Activated T-cell treated with anti-CD3 and anti-CD28 coated beads for 1 hour (primary cell): Measurements from ENCODE around the gene PDLIM5.
"Not testable (repeated sequence)": the region's sequence is repeated elsewhere in the genome, so short reads cannot be mapped to it uniquely, and the experiment has no call there.

ENCODE experiments used
- DNase-seq: peaks from one replicate; pipeline ENCODE4 v3.0.0-alpha.2; 2020; ENCODE audit warnings: low read depth

PDLIM5 gene

DNA sequence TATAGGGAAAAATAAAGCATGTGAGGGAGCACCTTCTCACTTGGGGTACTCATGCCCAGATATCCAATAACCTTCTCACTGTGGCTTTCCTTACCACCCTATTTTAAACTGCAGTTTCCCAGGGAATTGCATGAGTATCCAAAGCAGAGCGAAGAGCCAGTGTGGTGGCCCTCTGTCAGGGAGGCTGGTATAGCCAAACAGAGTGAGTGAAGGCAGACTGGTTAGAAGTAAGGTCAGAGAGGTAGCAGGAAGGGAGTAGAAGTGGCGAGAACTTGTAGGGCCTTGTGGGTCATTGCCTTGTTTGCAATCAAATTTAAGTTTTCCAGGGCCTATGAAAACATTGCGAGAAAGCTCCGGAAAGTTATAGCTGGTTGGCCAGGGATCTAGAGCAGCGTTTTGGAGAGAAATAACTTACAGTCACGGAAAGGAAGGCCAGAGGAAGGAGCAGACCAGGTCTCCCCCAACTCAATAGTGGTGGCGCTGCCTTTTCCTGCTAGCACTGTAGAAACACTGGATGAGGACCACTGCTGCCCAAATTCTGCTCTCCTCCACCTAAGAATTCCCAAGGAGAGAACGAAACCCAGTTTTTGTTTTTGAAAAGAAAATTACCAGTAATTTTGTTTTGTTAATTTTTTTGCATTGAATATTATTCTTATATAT, 77.2 kb downstream of the PDLIM5 start:
- no peak for DNase-seq

DNA sequence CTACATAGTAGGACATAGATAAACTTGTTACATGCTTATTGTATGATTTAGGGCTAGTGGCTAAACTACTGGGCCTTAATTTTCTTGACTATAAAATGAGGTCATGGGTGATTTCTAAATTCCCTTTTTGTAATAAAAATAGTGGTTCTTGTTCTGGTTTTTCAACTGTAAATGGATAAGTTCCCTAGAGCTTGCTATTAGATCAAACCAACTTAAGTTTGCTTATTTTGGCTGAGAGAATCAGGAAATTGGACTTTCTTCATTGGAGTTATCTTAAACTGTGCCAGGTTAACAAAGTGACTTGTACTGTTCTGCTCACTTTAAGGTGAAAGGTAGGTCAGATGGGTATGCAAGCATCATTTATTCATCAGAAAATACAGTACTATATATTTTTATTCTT, 78.3 kb downstream of the PDLIM5 start:
- no peak for DNase-seq

DNA sequence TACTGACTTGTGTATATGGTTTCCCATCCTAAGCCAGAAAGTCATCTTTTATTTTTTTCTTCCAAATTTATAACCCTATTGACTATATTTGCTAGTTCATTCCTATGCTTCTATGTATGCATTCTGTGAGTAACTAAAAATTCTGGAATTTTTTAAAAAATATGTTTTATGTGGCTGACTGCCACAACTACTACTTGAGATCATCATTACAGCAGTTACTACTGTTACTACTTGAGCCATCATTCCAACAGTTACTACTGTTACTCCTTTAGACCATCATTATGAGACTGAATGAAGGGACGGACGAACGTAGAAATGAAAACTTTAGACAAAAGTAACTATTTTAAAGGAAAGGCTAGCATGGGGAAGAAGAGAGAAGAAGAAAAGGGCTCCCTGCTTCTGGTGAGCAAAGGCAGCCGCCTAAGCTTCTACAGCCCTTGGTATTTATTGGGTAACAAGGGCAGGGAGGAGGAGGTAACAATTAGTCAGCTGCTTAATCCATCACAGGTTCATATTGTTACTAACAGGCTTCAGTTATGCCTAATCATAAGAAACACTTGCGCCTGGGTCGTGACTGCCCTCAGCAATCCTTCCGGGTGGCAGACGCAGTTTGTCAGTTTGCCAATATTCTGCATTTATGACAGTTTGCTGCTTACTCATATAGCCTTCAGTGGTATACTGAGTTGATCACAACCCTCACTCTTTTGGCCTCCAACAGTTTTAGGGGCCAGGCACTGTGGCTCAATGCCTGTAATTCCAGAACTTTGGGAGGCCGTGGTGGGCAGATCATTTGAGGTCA, 80.4 kb downstream of the PDLIM5 start:
- DNase-seq: no peak

DNA sequence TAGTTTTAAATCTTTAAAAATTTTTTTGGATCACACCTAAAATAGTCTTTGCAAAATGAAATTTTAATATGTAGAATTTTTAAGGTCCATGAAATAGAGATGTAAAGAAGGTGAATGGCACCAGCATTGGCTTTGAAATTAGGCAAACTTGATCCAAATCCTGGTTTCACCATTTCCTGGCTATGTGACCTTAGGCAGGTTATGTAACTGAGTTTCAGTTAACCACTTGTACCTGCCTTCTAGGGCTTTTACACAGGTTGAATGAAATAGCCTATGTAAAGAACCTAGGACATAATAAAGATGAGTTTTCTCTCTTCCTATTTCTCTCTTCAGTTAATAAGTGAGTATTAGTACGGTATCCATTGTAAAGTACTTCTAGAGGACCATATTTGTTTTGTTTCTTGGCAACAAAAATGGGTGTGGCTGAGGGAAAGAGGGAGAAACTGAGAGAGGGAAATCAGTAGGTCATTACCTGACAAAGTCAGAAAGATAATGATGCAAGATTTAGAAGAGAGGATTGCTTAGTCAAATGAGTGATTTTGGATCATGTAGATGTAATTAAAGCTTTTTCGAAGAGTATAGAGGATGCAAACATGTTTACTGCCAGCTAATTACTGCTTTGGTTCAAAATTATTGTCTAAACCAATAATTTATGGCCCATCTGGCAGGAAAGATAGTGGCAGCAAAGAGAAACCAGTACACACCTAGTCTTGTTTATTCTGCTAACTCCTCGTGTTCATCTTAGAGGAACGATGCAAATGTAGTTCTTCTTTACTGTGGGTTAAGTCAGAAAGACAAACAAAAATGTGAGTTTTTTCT, 81.9 kb downstream of the PDLIM5 start:
- DNase-seq: no peak

DNA sequence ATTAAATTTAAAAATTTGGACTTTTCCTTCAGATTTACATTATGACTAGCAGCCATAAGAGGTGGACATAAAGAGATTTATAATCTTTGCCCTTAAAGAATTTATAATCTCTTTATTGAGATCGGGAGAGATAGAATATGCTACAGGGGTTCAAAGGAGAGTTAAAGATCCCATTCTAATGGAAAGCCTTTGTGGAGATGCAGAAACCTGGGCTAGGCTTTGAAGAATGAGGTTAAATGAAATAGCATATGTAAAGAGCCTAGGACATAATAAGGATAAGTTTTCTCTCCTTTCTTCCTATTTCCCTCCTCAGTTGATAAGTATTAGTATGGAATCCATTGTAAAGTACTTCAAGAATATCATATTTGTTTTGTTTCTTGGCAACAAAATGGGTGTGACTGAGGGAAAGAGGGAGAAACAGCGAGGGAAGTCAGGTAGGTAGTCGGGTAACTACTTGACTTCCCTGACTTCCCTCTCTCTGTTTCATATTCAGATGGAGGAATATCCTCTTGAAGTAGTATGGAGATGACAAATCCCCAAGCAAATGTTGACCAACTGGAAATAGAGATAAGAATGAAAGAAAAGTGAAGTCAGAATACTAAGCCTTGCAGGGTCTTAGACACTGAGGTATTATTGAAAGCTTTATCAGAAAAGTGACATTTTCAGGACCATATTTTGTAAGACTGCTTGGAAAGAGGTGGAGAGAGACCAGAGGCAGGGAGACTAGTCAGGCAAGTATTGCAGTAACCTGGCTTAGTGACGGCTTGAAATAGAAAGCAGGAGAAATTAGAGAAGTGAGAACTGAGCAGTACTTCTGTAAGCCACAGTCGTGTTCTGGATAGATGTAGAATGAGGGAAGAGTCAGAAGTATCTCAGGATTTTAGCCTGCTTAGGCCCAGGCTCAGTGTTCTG, 82.9 kb downstream of the PDLIM5 start:
- DNase-seq: no peak

DNA sequence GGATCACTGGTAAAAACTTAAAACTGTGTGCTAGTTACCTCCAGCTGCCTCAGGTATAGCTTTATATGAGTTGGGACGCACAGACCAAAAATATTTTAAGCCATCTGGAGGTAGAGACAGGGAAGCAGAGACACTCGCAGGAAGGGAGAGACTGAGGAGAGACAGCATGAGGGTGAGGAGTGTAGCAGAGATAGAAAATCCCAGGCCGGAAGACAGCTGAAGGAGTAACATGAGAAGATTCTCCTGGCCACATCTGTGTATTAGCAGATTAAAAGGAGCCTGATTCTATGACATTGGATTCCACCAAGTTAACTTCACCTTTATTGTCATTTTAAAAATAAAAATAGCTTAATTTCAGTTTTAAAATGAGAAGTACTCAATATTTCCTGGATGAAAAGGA, 84.3 kb downstream of the PDLIM5 start:
- DNase-seq: no peak

DNA sequence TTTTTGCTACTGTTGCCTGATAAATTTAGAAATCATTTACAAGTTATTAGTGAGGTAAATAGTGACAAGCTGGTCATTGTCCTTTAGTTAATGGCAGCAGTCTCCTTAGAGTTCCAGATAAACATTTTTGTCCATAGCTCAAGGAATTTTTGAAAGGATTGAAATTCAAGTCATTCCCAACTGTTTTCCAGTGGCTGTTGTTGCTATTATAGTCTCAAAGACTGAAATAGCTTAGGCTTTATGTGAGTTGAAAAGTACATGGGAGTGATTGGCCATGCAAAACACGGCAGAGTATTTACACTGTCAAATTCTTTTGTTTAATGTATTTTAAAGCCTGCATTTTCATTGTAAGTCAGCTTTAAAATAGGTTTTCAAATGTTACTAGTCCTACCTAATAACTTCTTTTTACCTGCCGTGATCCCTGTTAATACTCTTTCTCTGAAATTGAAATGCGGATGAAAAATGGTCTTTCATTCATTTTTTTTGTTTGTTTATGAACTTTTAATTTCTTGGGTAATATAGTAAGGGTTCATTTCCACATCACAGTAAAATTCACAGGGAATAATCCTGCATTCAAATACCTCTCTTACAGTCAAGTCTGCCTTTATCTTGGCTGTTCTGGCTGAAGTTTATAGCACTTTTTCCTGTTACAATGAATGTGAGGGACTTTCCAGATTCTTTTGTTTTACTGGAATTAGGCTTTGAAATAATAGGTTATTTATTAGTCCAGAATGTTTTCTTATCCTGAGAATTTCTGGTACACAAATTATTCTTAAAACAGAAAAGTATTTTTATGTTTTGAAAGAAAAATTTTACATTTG, 85.1 kb downstream of the PDLIM5 start:
- DNase-seq: no peak

DNA sequence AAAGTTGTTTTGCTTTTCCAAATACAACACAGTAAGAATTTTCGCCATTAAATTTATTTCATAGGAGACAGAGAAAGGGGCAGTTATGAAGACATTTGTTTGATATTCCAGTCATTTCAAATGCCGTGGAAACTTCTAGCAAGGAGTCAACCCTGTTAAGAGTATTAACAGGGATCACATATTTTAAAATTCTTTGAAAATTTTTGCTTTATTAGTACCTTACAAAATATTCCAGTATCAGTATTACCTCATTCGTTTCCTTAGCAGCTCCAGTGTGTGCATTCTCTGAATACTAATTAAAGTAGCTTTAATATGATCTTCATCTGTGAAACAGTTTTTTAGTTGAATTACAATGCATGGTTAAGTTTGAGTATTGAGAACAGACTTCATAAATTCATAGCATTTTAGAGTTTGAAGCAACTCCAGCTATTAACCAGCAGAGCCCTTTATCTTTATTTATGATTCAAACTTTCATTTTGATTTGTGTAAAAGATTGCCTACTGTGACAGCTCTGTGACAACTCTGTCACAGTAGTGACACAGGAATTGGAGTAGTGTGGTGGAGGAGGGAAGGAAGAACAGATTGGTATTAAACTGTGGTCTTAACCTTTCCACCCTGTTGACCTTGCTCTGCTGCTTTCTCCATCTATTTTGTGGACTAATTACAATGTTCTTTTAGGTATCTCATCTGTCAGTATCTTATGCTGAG, 86.3 kb downstream of the PDLIM5 start:
- no peak for DNase-seq

DNA sequence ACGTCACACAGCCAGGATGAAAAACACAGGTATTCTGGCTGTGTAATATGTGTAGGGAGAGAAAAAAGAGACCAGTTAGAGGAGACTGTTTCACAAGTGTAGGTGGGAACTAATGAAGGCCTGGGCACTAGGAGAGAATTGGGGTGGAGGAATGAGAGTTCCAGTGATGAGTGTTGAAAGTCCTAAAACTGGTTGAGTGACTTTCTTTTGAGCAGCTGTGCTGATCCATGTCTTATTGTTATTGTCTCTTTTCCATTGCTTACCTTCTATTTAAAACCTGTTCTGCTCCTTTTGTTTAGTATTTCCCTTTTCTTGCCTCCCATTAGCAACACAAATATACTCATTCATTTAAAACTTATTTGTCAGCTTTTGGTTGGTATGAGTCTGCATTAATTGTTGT, 88.7 kb downstream of the PDLIM5 start:
- no peak for DNase-seq

DNA sequence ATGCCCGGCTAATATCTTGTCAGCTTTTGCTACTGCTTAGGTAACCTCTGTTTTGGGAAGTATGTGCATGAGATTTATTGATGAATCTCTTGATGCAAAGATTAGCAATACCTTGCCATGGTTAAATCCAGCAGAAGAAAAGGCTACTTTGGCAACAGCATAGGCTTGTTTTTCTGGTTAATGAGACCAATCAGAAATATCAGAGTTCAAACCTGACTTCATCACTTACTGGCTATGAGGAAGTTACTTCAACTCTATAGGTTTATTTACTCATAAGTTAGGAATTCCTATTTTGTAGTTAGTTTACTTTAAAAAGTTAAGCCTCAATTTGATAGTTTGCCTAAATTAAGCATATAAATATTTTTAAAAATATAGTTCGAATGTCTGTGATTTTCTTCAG, 93.1 kb downstream of the PDLIM5 start:
- no peak for DNase-seq

DNA sequence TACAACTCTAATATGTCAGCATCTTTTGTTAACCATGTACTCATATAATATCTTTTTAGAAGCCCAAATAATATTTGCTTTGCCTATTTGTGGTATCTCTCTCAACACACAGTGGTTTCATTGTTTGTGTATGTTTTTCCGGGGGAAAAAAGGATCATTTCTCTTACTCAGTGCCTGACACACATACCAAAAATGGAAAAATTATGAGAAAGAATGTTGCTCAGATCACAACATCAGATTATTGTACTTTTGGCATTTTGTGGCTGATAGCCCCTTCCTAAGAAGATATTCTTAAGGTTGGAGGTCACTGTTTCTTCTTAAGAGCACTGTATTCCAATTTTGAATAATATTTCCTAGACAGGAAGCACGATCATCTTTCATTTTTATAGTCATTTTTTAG, 93.6 kb downstream of the PDLIM5 start:
- no peak for DNase-seq

DNA sequence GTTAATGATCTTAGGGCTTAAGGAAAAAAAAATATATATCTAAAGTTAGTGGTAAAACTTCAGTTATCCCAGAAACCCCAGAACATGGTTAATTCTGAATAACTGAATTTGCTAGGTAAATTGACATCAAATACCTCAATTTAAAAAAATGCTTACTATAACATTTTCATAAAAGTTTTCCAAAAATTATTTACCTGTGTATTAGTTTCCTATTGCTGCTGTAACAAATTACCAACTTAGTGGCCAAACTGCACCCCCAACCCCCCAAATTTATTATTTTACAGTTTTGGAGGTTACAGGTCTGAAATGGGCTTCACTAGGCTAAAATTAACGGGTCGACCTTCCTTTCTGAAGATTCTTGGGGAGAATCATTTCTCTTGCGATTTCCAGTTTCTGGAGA, 95.2 kb downstream of the PDLIM5 start:
- no peak for DNase-seq

DNA sequence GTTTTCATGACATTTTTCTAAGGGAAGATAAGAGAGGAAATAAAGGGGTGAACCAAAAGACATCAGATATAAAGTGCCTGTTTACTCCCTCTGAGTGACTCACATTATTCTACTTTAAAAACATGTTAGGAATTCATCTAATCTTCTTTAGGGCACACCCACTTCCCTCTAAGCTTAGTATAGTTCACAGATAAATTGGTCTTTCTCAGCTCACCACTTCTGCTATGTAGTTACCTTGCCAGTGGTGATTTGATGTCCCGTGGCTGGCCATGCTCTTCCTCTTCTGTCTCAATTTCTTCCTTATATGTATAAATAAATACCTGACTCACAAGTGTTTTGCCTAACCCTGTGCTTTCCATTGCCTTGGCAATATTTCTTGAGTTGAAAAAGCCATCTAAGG, 96.8 kb downstream of the PDLIM5 start:
- no peak for DNase-seq

DNA sequence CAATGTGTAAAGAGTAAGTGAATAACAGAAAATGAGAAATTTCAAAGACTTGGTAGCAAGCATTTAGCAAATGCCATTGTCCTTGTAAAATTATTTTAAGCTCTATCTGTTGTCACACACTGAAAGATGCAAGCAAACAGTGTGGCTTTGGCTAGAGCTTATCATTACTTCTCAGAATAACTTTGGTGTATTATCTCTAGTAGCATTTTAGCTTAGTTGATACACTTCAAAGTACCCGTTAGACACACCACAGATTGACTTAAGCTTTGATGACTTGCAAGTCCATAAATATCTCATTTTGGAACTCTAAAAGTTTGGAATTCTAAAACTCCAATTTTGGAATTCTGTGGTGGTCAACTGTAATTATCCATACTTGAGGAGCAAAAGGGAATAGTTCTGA, 98.6 kb downstream of the PDLIM5 start:
- no peak for DNase-seq

DNA sequence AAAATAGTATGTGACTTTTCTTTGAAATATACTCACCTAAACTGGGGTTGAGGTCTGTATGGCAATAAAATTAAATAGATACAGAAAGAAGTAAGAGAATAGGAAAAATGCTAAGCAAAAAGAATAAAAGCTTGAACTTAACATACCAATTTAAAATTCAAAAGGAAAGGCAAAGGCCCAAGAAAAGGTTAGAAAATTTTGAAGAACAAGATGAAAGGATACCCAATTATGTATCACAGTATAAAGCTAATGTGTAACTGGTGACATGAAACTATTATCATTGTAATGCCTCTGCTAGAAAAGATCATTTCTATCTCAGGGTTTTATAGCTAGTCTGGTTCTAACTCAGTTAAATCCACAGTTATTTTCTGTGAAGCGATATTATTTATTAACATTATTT, 99.1 kb downstream of the PDLIM5 start:
- no peak for DNase-seq

DNA sequence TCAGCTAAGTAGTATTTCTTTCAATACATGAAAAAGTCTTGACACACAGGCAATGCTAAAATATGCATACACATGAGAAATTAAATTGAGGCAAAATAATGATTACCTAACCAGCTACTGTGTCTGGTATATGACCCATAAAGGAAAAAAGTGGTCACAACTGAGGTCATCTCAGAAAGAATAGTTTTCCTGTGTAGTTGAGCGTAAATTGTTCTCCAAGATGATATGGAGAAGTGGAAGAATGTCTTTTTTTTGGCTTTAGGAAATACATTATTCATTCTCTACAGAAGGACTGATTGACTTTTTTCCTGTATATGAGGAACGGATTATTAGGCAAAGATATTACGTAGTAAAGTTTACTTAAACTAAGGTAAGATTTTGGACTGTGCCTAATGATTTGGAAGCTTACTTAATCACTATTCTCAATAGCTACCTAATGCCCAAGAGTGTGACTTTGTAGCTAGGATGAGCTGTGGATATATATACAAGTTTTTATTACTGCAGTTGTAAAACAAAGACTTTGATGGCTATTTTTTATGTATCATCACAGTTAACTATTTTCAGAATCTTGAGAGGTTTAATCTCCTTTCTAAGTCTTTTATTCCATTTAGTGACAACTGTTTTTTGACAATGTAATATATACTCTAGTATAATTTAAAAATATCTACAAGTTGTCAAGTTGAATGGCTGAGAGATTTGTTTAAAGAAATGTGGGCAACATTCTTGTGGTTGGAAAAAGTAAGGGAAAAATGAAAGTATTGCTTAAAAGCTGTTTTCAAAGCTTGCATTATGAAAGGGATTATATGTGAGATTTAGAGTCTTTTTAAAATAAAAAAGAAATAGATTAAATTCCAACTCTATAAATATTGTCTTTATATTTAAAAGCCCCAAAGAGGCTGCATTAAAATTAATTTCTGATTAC, 100.2 kb downstream of the PDLIM5 start:
- DNase-seq: no peak

DNA sequence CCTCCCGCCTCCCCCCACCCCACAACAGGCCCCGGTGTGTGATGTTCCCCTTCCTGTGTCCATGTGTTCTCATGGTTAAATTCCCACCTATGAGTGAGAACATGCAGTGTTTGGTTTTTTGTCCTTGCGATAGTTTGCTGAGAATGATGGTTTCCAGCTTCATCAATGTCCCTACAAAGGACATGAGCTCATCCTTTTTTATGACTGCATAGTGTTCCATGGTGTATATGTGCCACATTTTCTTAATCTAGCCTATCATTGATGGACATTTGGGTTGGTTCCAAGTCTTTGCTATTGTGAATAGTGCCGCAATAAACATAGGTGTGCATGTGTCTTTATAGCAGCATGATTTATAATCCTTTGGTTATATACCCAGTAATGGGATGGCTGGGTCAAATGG, 104.3 kb downstream of the PDLIM5 start:
- not testable (repeated sequence) for DNase-seq

DNA sequence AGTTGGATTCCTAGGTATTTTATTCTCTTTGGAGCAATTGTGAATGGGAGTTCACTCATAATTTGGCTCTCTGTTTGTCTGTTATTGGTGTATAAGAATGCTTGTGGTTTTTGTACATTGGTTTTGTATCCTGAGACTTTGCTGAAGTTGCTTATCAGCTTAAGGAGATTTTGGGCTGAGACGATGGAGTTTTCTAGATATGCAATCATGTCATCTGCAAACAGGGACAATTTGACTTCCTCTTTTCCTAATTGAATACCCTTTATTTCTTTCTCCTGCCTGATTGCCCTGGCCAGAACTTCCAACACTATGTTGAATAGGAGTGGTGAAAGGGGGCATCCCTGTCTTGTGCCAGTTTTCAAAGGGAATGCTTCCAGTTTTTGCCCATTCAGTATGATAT, 105.9 kb downstream of the PDLIM5 start:
- DNase-seq: not testable (repeated sequence)

DNA sequence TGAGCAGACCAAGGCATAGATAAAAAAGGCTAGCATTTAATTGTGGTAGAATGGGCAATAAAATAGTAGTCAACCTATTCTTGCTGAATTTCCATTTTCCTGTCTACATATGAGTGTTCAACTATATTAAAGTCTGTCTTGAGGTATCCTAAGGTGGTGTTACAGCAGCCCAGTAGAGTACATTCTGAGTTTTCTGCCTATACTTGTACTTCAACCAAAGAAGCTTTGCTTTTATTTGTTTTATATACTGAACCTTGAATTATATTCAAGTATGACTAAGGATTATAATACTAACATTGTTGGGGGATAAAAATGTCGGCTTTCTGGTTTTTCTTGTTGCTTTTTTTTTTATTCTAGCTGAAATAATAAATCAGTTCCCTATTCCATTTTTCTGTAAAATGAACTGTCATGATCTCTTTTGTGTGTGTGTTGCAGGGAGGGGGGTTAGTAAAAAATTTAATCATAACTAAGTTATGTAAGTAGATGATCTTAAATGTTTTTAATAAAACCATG, 106.7 kb downstream of the PDLIM5 start:
- DNase-seq: no peak
